K562 (cell line): ENCODE measurements around the gene DGCR8. TPM values are rescaled to one million over a fixed set of nuclear protein-coding genes. Genes with fewer than 3 reads are reported as not detected.
A peak's percentile ranks its signal among the peaks of the same experiment; 100 is the strongest.

ENCODE experiments used
- BRCA1 ChIP-seq, 2 experiments: fragments of 450-650 bp in 1 of 2; sonication (generic) in 1 of 2; formaldehyde crosslinking in 1 of 2; IDR thresholded peaks; 2 replicates each; pipeline versions ENCODE4 v1.5.0 to v1.6.1; 2017 to 2020; ENCODE audit warnings: mild to moderate bottlenecking in 1 of 2, missing genetic modification reagents in 1 of 2
- CCNT2 ChIP-seq: IDR thresholded peaks from 2 replicates; pipeline ENCODE4 v1.6.1; 2011; ENCODE audit warnings: borderline replicate concordance, low read depth, mild to moderate bottlenecking, moderate library complexity, mixed read lengths, low read length; ENCODE audit not compliant: insufficient read length; ENCODE audit errors: extremely low read depth
- HMGN3 ChIP-seq: IDR thresholded peaks from 2 replicates; pipeline ENCODE4 v1.6.1; 2011; ENCODE audit warnings: borderline replicate concordance, low read depth, mild to moderate bottlenecking, mixed read lengths, low read length; ENCODE audit not compliant: insufficient read length; ENCODE audit errors: extremely low read depth
- HOMEZ ChIP-seq: fragments of 250-450 bp; sonication (Bioruptor Pico); IDR thresholded peaks from 2 replicates; pipeline ENCODE4 v1.4.0; 2020; ENCODE audit warnings: mild to moderate bottlenecking, moderate library complexity
- KHSRP ChIP-seq: fragments of 450-650 bp; IDR thresholded peaks from 2 replicates; pipeline ENCODE4 v1.6.1; 2017
- MAFF ChIP-seq: IDR thresholded peaks from 2 replicates; pipeline ENCODE4 v1.6.1; 2012; ENCODE audit warnings: low read length, improper control_type of control experiment
- PHB2 ChIP-seq: fragments of 450-650 bp; IDR thresholded peaks from 2 replicates; pipeline ENCODE4 v1.6.1; 2017; ENCODE audit warnings: low read depth
- PML ChIP-seq: IDR thresholded peaks from 2 replicates; pipeline ENCODE4 v1.6.1; 2012; ENCODE audit warnings: low read length, inconsistent platforms
- POLR2G ChIP-seq: fragments of 200-400 bp; formaldehyde crosslinking; IDR thresholded peaks from 2 replicates; pipeline ENCODE4 v1.6.1; 2017; ENCODE audit warnings: low read depth, mild to moderate bottlenecking, antibody characterized with exemption, low read length, moderate library complexity
- POU5F1 ChIP-seq: fragments of 150-350 bp; IDR thresholded peaks from 2 replicates; pipeline ENCODE4 v1.6.1; 2014; ENCODE audit warnings: borderline replicate concordance, low read length, low read depth, mild to moderate bottlenecking; ENCODE audit not compliant: partially characterized antibody
- RBBP5 ChIP-seq: fragments of 200-600 bp; sonication (generic); IDR thresholded peaks from 2 replicates; pipeline ENCODE4 v1.6.1; 2012; ENCODE audit warnings: borderline replicate concordance, mild to moderate bottlenecking, low read length, control low read depth, inconsistent platforms; ENCODE audit not compliant: insufficient read depth, poor library complexity, severe bottlenecking
- SMAD1 ChIP-seq: fragments of 150-350 bp; IDR thresholded peaks from 2 replicates; pipeline ENCODE4 v1.6.1; 2014; ENCODE audit warnings: low read length, low read depth; ENCODE audit not compliant: partially characterized antibody
- TAF15 ChIP-seq: fragments of 200-400 bp; formaldehyde crosslinking; IDR thresholded peaks from 2 replicates; pipeline ENCODE4 v1.6.1; 2017; ENCODE audit warnings: mild to moderate bottlenecking, low read depth, low read length, moderate library complexity
- WHSC1 ChIP-seq: IDR thresholded peaks from one replicate; pipeline ENCODE4 v1.6.1; 2012; ENCODE audit warnings: low read length, control low read depth, inconsistent platforms
- polyA plus RNA-seq, 8 experiments: library from polyadenylated mRNA; depleted of rRNA in 4 of 8; stranded (reverse) in 5 of 8; unstranded in 3 of 8; fragments of >200 nt; fragmentation: Nextera tagmentation in 2 of 8; fragmentation: Illumina TruSeq in 1 of 8; extraction: Ambion mirVana in 2 of 8; extraction: Trizol in 1 of 8; gene quantifications; 2 replicates each; pipeline versions ENCODE4 v1.2.1 to v1.2.3, GENCODE V29; 2011 to 2014; ENCODE audit warnings: inconsistent platforms in 1 of 8, missing spikeins in 1 of 8
- total RNA-seq, 7 experiments: library from RNA; depleted of rRNA in 6 of 7; stranded (reverse); fragments of >200 nt in 6 of 7; fragmentation: Illumina TruSeq in 2 of 7; extraction: Trizol in 2 of 7; gene quantifications; 2 replicates each; pipeline versions ENCODE4 v1.2.1 to v1.2.3, GENCODE V29; 2011 to 2021; ENCODE audit warnings: low replicate concordance in 1 of 7
- TF ChIP-seq, protein P1 (sequence below): fragments of 450-650 bp; formaldehyde crosslinking; conservative IDR thresholded peaks from 2 replicates; pipeline ENCODE4 v1.4.0; 2022; ENCODE audit warnings: mild to moderate bottlenecking, missing genetic modification characterization
- TF ChIP-seq, protein P2 (sequence below): fragments of 250-450 bp; sonication (Bioruptor Pico); IDR thresholded peaks from 2 replicates; pipeline ENCODE4 v1.4.0; 2020; ENCODE audit warnings: mild to moderate bottlenecking

DGCR8 gene
- total and polyA plus RNA-seq, 9 of the 15 experiments (the other 6 are each of a cell fraction or from before 2014, with no cell fraction given): 5.9 to 144 (median 80.1) TPM

DNA sequence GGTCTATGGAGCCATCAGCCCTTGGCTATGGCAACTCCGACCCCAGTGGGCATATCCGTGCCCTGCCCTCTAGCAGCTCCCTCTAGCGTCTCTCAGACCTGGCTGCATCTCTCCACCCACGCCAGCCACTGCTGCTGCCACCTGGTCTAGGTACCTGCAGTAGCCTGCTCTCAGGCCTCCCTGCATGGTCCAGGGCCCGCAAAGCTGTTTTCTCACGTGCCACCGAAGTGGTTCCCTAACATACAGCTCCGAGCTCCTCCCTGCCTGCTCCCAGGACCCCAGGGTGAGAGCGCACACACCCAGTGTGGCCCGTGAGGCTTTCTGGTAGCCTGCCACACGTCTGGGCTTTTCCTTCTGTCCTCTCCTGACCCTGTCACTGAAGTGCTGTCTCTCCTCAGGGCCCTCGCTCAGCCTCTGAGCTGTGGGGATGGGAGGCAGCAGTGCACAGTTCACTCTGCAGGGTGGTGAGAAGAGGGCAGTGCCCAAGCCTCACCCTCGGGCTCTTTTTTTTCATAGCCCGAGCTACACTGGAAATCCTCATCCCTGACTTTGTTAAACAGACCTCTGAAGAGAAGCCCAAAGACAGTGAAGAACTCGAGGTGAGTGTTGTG is 14.3 kb downstream of the DGCR8 start (continued):
- TF ChIP-seq, protein P1, sequence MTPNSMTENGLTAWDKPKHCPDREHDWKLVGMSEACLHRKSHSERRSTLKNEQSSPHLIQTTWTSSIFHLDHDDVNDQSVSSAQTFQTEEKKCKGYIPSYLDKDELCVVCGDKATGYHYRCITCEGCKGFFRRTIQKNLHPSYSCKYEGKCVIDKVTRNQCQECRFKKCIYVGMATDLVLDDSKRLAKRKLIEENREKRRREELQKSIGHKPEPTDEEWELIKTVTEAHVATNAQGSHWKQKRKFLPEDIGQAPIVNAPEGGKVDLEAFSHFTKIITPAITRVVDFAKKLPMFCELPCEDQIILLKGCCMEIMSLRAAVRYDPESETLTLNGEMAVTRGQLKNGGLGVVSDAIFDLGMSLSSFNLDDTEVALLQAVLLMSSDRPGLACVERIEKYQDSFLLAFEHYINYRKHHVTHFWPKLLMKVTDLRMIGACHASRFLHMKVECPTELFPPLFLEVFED: no peak
- TF ChIP-seq KHSRP (no peak), PML (no peak), RBBP5 (no peak), POLR2G (peak; percentile 70), HOMEZ (no peak), SMAD1 (no peak), CCNT2 (no peak), BRCA1 (IDR thresholded peaks at IDR 0.05) (no peak), BRCA1 (CRISPR knock-in tag; IDR thresholded peaks at IDR 0.05) (no peak), TAF15 (no peak), HMGN3 (no peak), PHB2 (no peak), WHSC1 (peak; percentile 35), POU5F1 (no peak), MAFF (no peak)
- TF ChIP-seq, protein P2, sequence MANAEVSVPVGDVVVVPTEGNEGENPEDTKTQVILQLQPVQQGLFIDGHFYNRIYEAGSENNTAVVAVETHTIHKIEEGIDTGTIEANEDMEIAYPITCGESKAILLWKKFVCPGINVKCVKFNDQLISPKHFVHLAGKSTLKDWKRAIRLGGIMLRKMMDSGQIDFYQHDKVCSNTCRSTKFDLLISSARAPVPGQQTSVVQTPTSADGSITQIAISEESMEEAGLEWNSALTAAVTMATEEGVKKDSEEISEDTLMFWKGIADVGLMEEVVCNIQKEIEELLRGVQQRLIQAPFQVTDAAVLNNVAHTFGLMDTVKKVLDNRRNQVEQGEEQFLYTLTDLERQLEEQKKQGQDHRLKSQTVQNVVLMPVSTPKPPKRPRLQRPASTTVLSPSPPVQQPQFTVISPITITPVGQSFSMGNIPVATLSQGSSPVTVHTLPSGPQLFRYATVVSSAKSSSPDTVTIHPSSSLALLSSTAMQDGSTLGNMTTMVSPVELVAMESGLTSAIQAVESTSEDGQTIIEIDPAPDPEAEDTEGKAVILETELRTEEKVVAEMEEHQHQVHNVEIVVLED (CRISPR knock-in tag): no peak
